Measurements from ENCODE around the gene SOSTDC1. TPM values are rescaled to one million over a fixed set of nuclear protein-coding genes. Genes with fewer than 3 reads are reported as not detected.
"Not testable (repeated sequence)": the region's sequence is repeated elsewhere in the genome, so short reads cannot be mapped to it uniquely, and the experiment has no call there.

The SOSTDC1 gene
- polyA plus RNA-seq, 3 donors: not detected

- Histone ChIP-seq H2AFZ (ENCODE audit: insufficient read depth, low read depth, low read length, poor library complexity, severe bottlenecking) (no peak overlapping the region), H3K9me3 (replicated peaks in 1 of 2; ENCODE audit: control insufficient read depth in 1 of 2, insufficient read depth in 1 of 2, low read length in 2 of 2) (no peaks in the 10 kb centered on the region), H3K4me1 (ENCODE audit: control insufficient read depth in 1 of 2, insufficient read depth in 2 of 2, low read length in 2 of 2) (no peaks in the 10 kb centered on the region), H3K4me2 (replicated peaks; ENCODE audit: extremely low read depth, low read length, poor library complexity, severe bottlenecking) (no peak overlapping the region), H3K27ac (ENCODE audit: low read depth in 1 of 2, low read length in 2 of 2) (no peak overlapping the region), H3K9ac (ENCODE audit: insufficient read depth, low read length, poor library complexity, severe bottlenecking) (no peak overlapping the region), H4K20me1 (ENCODE audit: insufficient read depth, low read length) (no peaks in the 10 kb centered on the region), H3K36me3 (replicated peaks in 1 of 2; ENCODE audit: control insufficient read depth in 1 of 2, insufficient read depth in 2 of 2, low read length in 2 of 2) (no peaks in the 10 kb centered on the region), H3K27me3 (ENCODE audit: control insufficient read depth in 2 of 2, insufficient read depth in 2 of 2, low read length in 2 of 2) (no peaks in the 10 kb centered on the region), H3K4me3 (replicated peaks in 1 of 3; ENCODE audit: low read depth in 2 of 3, low read length in 3 of 3) (no peak overlapping the region), H3K79me2 (ENCODE audit: insufficient read depth, low read length) (no peaks in the 10 kb centered on the region)
- no peak for DNase-seq
- no peak overlapping the region for H3K4me3 Mint-ChIP-seq
- WGBS (ENCODE audit: insufficient coverage): no CpG with 5 or more reads among the region's 1 CpG
- H3K36me3 Mint-ChIP-seq: no peaks in the 10 kb centered on the region
- intact Hi-C loops (cut with micrococcal nuclease): no loop called here
- H3K9me3 Mint-ChIP-seq: peaks cover 0 to 2% (median 0%) of the 10 kb centered on the region in 7 donors
- H3K4me1 Mint-ChIP-seq: no peaks in the 10 kb centered on the region
- peaks cover 0 to 3% (median under 1%) of the 10 kb centered on the region in 3 donors for H3K27me3 Mint-ChIP-seq (ENCODE audit: low read depth in 3 of 3)
- TF ChIP-seq CTCF (IDR thresholded peaks at IDR 0.05): no peak
- H3K27ac Mint-ChIP-seq: no peak overlapping the region
Measured at GRCh38 chr7:16447876-16448275, 17.7 kb downstream of the SOSTDC1 start.

- H3K4me1 ChIP-seq (ENCODE audit: control insufficient read depth in 1 of 2, insufficient read depth in 2 of 2, low read length in 2 of 2): no peaks in the 10 kb centered on the region
- no peak overlapping the region for H3K4me3 Mint-ChIP-seq
- H3K9me3 Mint-ChIP-seq: peaks cover 0 to 6% (median 0%) of the 10 kb centered on the region in 7 donors
- no peaks in the 10 kb centered on the region for H3K36me3 ChIP-seq (replicated peaks in 1 of 2; ENCODE audit: control insufficient read depth in 1 of 2, insufficient read depth in 2 of 2, low read length in 2 of 2)
- no peak for TF ChIP-seq CTCF (IDR thresholded peaks at IDR 0.05)
- H3K79me2 ChIP-seq (ENCODE audit: insufficient read depth, low read length): no peaks in the 10 kb centered on the region
- H3K27me3 ChIP-seq (ENCODE audit: control insufficient read depth in 2 of 2, insufficient read depth in 2 of 2, low read length in 2 of 2): no peaks in the 10 kb centered on the region
- intact Hi-C loops (cut with micrococcal nuclease): no loop called here
- no peaks in the 10 kb centered on the region for H3K9me3 ChIP-seq (replicated peaks in 1 of 2; ENCODE audit: control insufficient read depth in 1 of 2, insufficient read depth in 1 of 2, low read length in 2 of 2)
- no CpG with 5 or more reads among the region's 1 CpG for WGBS (ENCODE audit: insufficient coverage)
- H3K27me3 Mint-ChIP-seq (ENCODE audit: low read depth in 3 of 3): peaks cover 0 to 3% (median 2%) of the 10 kb centered on the region in 3 donors
- H3K9ac ChIP-seq (ENCODE audit: insufficient read depth, low read length, poor library complexity, severe bottlenecking): no peak overlapping the region
- DNase-seq: no peak
- no peak overlapping the region for H3K4me2 ChIP-seq (replicated peaks; ENCODE audit: extremely low read depth, low read length, poor library complexity, severe bottlenecking)
- H3K27ac Mint-ChIP-seq: no peak overlapping the region
- no peaks in the 10 kb centered on the region for H3K4me1 Mint-ChIP-seq
- no peaks in the 10 kb centered on the region for H4K20me1 ChIP-seq (ENCODE audit: insufficient read depth, low read length)
- no peak overlapping the region for H2AFZ ChIP-seq (ENCODE audit: insufficient read depth, low read depth, low read length, poor library complexity, severe bottlenecking)
- no peak overlapping the region for H3K4me3 ChIP-seq (replicated peaks in 1 of 3; ENCODE audit: low read depth in 2 of 3, low read length in 3 of 3)
- no peak overlapping the region for H3K27ac ChIP-seq (ENCODE audit: low read depth in 1 of 2, low read length in 2 of 2)
- H3K36me3 Mint-ChIP-seq: no peaks in the 10 kb centered on the region
Measured at GRCh38 chr7:16446508-16446907, 19.0 kb downstream of the SOSTDC1 start.

GRCh38 chr7:16443871-16444270 is 21.7 kb downstream of the SOSTDC1 start:
- H3K4me2 ChIP-seq (replicated peaks; ENCODE audit: extremely low read depth, low read length, poor library complexity, severe bottlenecking); DNase-seq; H3K36me3 ChIP-seq (replicated peaks in 1 of 2; ENCODE audit: control insufficient read depth in 1 of 2, insufficient read depth in 2 of 2, low read length in 2 of 2); intact Hi-C loops (cut with micrococcal nuclease); H3K4me1 ChIP-seq (ENCODE audit: control insufficient read depth in 1 of 2, insufficient read depth in 2 of 2, low read length in 2 of 2); H3K9me3 ChIP-seq (replicated peaks in 1 of 2; ENCODE audit: control insufficient read depth in 1 of 2, insufficient read depth in 1 of 2, low read length in 2 of 2); H3K27ac Mint-ChIP-seq; H3K27me3 ChIP-seq (ENCODE audit: control insufficient read depth in 2 of 2, insufficient read depth in 2 of 2, low read length in 2 of 2); H4K20me1 ChIP-seq (ENCODE audit: insufficient read depth, low read length); H3K79me2 ChIP-seq (ENCODE audit: insufficient read depth, low read length); H3K4me3 Mint-ChIP-seq; H3K4me1 Mint-ChIP-seq; H3K27me3 Mint-ChIP-seq (ENCODE audit: low read depth in 3 of 3); H3K36me3 Mint-ChIP-seq; H3K9ac ChIP-seq (ENCODE audit: insufficient read depth, low read length, poor library complexity, severe bottlenecking); H3K9me3 Mint-ChIP-seq; H2AFZ ChIP-seq (ENCODE audit: insufficient read depth, low read depth, low read length, poor library complexity, severe bottlenecking); H3K4me3 ChIP-seq (replicated peaks in 1 of 3; ENCODE audit: low read depth in 2 of 3, low read length in 3 of 3); H3K27ac ChIP-seq (ENCODE audit: low read depth in 1 of 2, low read length in 2 of 2): not testable (repeated sequence)
- no CpG with 5 or more reads among the region's 2 CpGs for WGBS (ENCODE audit: insufficient coverage)
